ENCODE measurements around the gene CARD9.
"Not testable (repeated sequence)": the region's sequence is repeated elsewhere in the genome, so short reads cannot be mapped to it uniquely, and the experiment has no call there.

The CARD9 gene

GRCh38 chr9:136323371-136323789 is 50.1 kb downstream of the CARD9 start:
- no peak overlapping the region for H3K4me3 ChIP-seq (ENCODE audit: low read length in 2 of 2)
- no peaks in the 10 kb centered on the region for H3K9me3 ChIP-seq (ENCODE audit: control insufficient read depth in 2 of 2, low read length in 2 of 2)
- peaks cover 4 to 19% of the 10 kb centered on the region in 2 donors for H3K27me3 ChIP-seq (ENCODE audit: control insufficient read depth in 2 of 2, insufficient read depth in 2 of 2, low read length in 2 of 2)
- H3K9ac ChIP-seq (ENCODE audit: low read depth in 1 of 2, low read length in 2 of 2): no peak overlapping the region
- H3K4me1 ChIP-seq (ENCODE audit: control insufficient read depth in 2 of 2, insufficient read depth in 2 of 2, low read length in 2 of 2): peaks cover 6 to 10% of the 10 kb centered on the region in 2 donors
- no peak overlapping the region for H3K27ac ChIP-seq (ENCODE audit: low read depth in 2 of 2, low read length in 2 of 2)
- H3K36me3 ChIP-seq (ENCODE audit: control insufficient read depth in 2 of 2, insufficient read depth in 2 of 2, low read length in 2 of 2): no peaks in the 10 kb centered on the region

DNA sequence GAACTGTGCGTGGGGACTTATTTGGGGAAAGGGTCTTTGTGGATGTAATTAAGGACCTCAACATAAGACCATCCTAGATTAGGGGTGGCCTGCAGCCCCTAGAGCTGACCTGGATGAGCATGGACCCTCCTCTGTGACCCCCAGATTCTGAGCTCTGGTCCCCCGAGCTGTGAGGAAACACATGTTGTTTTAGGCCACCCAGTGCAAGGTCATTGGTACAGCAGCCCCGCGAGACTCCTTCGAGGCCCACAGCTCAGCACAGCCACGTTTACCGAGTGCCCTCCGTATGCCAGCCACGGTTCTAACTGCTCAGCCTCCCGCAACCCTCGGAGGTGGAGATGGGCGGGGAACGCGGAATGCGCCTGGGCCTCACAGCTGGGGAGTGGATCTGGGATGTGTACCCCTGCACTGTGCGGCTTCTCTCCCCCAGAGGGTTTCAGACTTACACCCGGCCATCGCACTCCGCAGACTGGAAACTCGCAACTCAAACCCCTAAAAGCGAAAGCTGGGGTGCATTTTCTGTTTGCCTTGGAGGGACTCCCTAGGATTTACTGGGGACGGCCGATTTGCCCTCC is 50.6 kb downstream of the CARD9 start:
- H3K27ac ChIP-seq (ENCODE audit: low read depth in 2 of 2, low read length in 2 of 2): no peak overlapping the region

GRCh38 chr9:136321561-136321960 is 51.9 kb downstream of the CARD9 start:
- no peaks in the 10 kb centered on the region for H3K36me3 ChIP-seq (ENCODE audit: control insufficient read depth in 2 of 2, insufficient read depth in 2 of 2, low read length in 2 of 2)
- no peak overlapping the region for H3K27ac ChIP-seq (ENCODE audit: low read depth in 2 of 2, low read length in 2 of 2)
- H3K27me3 ChIP-seq (ENCODE audit: control insufficient read depth in 2 of 2, insufficient read depth in 2 of 2, low read length in 2 of 2): peaks cover 0 to 9% of the 10 kb centered on the region in 2 donors
- H3K9me3 ChIP-seq (ENCODE audit: control insufficient read depth in 2 of 2, low read length in 2 of 2): no peaks in the 10 kb centered on the region
- H3K4me3 ChIP-seq (ENCODE audit: low read length in 2 of 2): no peak overlapping the region
- peaks cover under 1 to 2% of the 10 kb centered on the region in 2 donors for H3K4me1 ChIP-seq (ENCODE audit: control insufficient read depth in 2 of 2, insufficient read depth in 2 of 2, low read length in 2 of 2)
- no peak overlapping the region for H3K9ac ChIP-seq (ENCODE audit: low read depth in 1 of 2, low read length in 2 of 2)

More for the DNA sequence above, 50.6 kb downstream of the CARD9 start:
- peaks cover 0 to 14% of the 10 kb centered on the region in 2 donors for H3K27me3 ChIP-seq (ENCODE audit: control insufficient read depth in 2 of 2, insufficient read depth in 2 of 2, low read length in 2 of 2)
- H3K4me3 ChIP-seq (ENCODE audit: low read length in 2 of 2): no peak overlapping the region
- no peaks in the 10 kb centered on the region for H3K9me3 ChIP-seq (ENCODE audit: control insufficient read depth in 2 of 2, low read length in 2 of 2)
- H3K4me1 ChIP-seq (ENCODE audit: control insufficient read depth in 2 of 2, insufficient read depth in 2 of 2, low read length in 2 of 2): peaks cover 5 to 6% of the 10 kb centered on the region in 2 donors
- H3K9ac ChIP-seq (ENCODE audit: low read depth in 1 of 2, low read length in 2 of 2): no peak overlapping the region
- no peaks in the 10 kb centered on the region for H3K36me3 ChIP-seq (ENCODE audit: control insufficient read depth in 2 of 2, insufficient read depth in 2 of 2, low read length in 2 of 2)

DNA sequence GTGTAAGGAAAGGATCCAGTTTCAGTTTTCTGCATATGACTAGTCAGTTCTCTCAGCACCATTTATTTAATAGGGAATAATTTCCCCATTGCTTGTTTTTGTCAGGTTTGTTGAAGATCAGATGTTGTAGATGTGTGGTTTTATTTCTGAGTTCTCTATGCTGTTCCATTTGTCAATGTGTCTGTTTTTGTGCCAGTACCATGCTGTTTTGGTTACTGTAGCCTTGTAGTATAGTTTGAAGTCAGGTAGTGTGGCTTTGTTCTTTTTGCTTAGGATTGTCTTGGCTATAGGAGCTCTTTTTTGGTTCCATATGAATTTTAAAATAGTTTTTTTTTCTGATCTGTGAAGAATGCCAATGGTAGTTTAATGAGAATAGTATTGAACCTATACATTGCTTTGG is 52.5 kb downstream of the CARD9 start:
- not testable (repeated sequence) for H3K4me1 ChIP-seq (ENCODE audit: control insufficient read depth in 2 of 2, insufficient read depth in 2 of 2, low read length in 2 of 2); H3K27ac ChIP-seq (ENCODE audit: low read depth in 2 of 2, low read length in 2 of 2); H3K27me3 ChIP-seq (ENCODE audit: control insufficient read depth in 2 of 2, insufficient read depth in 2 of 2, low read length in 2 of 2); H3K9me3 ChIP-seq (ENCODE audit: control insufficient read depth in 2 of 2, low read length in 2 of 2); H3K9ac ChIP-seq (ENCODE audit: low read depth in 1 of 2, low read length in 2 of 2); H3K36me3 ChIP-seq (ENCODE audit: control insufficient read depth in 2 of 2, insufficient read depth in 2 of 2, low read length in 2 of 2); H3K4me3 ChIP-seq (ENCODE audit: low read length in 2 of 2)

DNA sequence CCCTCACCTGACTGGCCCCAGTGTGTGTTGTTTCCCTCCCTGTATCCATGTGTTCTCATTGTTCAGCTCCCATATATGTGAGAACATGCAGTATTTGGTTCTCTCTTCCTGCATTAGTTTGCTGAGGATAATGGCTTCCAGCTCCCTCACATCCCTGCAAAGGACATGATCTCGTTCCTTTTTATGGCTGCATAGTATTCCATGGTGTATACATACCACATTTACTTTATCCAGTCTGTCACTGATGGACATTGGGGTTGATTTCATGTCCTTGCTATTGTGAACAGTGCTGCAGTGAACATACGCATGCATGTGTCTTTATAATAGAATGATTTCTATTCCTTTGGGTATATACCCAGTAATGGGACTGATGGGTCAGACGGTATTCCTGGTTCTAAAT is 53.5 kb downstream of the CARD9 start:
- not testable (repeated sequence) for H3K4me1 ChIP-seq (ENCODE audit: control insufficient read depth in 2 of 2, insufficient read depth in 2 of 2, low read length in 2 of 2); H3K4me3 ChIP-seq (ENCODE audit: low read length in 2 of 2); H3K36me3 ChIP-seq (ENCODE audit: control insufficient read depth in 2 of 2, insufficient read depth in 2 of 2, low read length in 2 of 2); H3K27ac ChIP-seq (ENCODE audit: low read depth in 2 of 2, low read length in 2 of 2); H3K27me3 ChIP-seq (ENCODE audit: control insufficient read depth in 2 of 2, insufficient read depth in 2 of 2, low read length in 2 of 2); H3K9me3 ChIP-seq (ENCODE audit: control insufficient read depth in 2 of 2, low read length in 2 of 2); H3K9ac ChIP-seq (ENCODE audit: low read depth in 1 of 2, low read length in 2 of 2)

GRCh38 chr9:136319244-136319643 is 54.2 kb downstream of the CARD9 start:
- H3K4me1 ChIP-seq (ENCODE audit: control insufficient read depth in 2 of 2, insufficient read depth in 2 of 2, low read length in 2 of 2); H3K27ac ChIP-seq (ENCODE audit: low read depth in 2 of 2, low read length in 2 of 2); H3K4me3 ChIP-seq (ENCODE audit: low read length in 2 of 2); H3K27me3 ChIP-seq (ENCODE audit: control insufficient read depth in 2 of 2, insufficient read depth in 2 of 2, low read length in 2 of 2); H3K36me3 ChIP-seq (ENCODE audit: control insufficient read depth in 2 of 2, insufficient read depth in 2 of 2, low read length in 2 of 2); H3K9ac ChIP-seq (ENCODE audit: low read depth in 1 of 2, low read length in 2 of 2); H3K9me3 ChIP-seq (ENCODE audit: control insufficient read depth in 2 of 2, low read length in 2 of 2): not testable (repeated sequence)

GRCh38 chr9:136318776-136319241 is 54.7 kb downstream of the CARD9 start:
- Histone ChIP-seq H3K4me3 (ENCODE audit: low read length in 2 of 2) (no peak overlapping the region), H3K9ac (ENCODE audit: low read depth in 1 of 2, low read length in 2 of 2) (no peak overlapping the region), H3K27ac (ENCODE audit: low read depth in 2 of 2, low read length in 2 of 2) (no peak overlapping the region), H3K27me3 (ENCODE audit: control insufficient read depth in 2 of 2, insufficient read depth in 2 of 2, low read length in 2 of 2) (no peaks in the 10 kb centered on the region), H3K36me3 (ENCODE audit: control insufficient read depth in 2 of 2, insufficient read depth in 2 of 2, low read length in 2 of 2) (no peaks in the 10 kb centered on the region), H3K9me3 (ENCODE audit: control insufficient read depth in 2 of 2, low read length in 2 of 2) (peaks cover 0 to 2% of the 10 kb centered on the region in 2 donors), H3K4me1 (ENCODE audit: control insufficient read depth in 2 of 2, insufficient read depth in 2 of 2, low read length in 2 of 2) (no peaks in the 10 kb centered on the region)

- no peak overlapping the region for H3K9ac ChIP-seq (ENCODE audit: low read depth in 1 of 2, low read length in 2 of 2)
- H3K4me1 ChIP-seq (ENCODE audit: control insufficient read depth in 2 of 2, insufficient read depth in 2 of 2, low read length in 2 of 2): no peaks in the 10 kb centered on the region
- no peak overlapping the region for H3K27ac ChIP-seq (ENCODE audit: low read depth in 2 of 2, low read length in 2 of 2)
- peaks cover 0 to 2% of the 10 kb centered on the region in 2 donors for H3K9me3 ChIP-seq (ENCODE audit: control insufficient read depth in 2 of 2, low read length in 2 of 2)
- no peaks in the 10 kb centered on the region for H3K36me3 ChIP-seq (ENCODE audit: control insufficient read depth in 2 of 2, insufficient read depth in 2 of 2, low read length in 2 of 2)
- H3K4me3 ChIP-seq (ENCODE audit: low read length in 2 of 2): no peak overlapping the region
- no peaks in the 10 kb centered on the region for H3K27me3 ChIP-seq (ENCODE audit: control insufficient read depth in 2 of 2, insufficient read depth in 2 of 2, low read length in 2 of 2)
Observed at GRCh38 chr9:136318111-136318775, 55.2 kb downstream of the CARD9 start.

GRCh38 chr9:136317695-136318094 is 55.8 kb downstream of the CARD9 start:
- Histone ChIP-seq H3K27me3 (ENCODE audit: control insufficient read depth in 2 of 2, insufficient read depth in 2 of 2, low read length in 2 of 2) (no peaks in the 10 kb centered on the region), H3K27ac (ENCODE audit: low read depth in 2 of 2, low read length in 2 of 2) (no peak overlapping the region), H3K4me1 (ENCODE audit: control insufficient read depth in 2 of 2, insufficient read depth in 2 of 2, low read length in 2 of 2) (no peaks in the 10 kb centered on the region), H3K9me3 (ENCODE audit: control insufficient read depth in 2 of 2, low read length in 2 of 2) (peaks cover 0 to 2% of the 10 kb centered on the region in 2 donors), H3K36me3 (ENCODE audit: control insufficient read depth in 2 of 2, insufficient read depth in 2 of 2, low read length in 2 of 2) (no peaks in the 10 kb centered on the region), H3K4me3 (ENCODE audit: low read length in 2 of 2) (no peak overlapping the region), H3K9ac (ENCODE audit: low read depth in 1 of 2, low read length in 2 of 2) (no peak overlapping the region)

- Histone ChIP-seq H3K36me3 (ENCODE audit: control insufficient read depth in 2 of 2, insufficient read depth in 2 of 2, low read length in 2 of 2) (no peaks in the 10 kb centered on the region), H3K4me3 (ENCODE audit: low read length in 2 of 2) (no peak overlapping the region), H3K9me3 (ENCODE audit: control insufficient read depth in 2 of 2, low read length in 2 of 2) (peaks cover 0 to 2% of the 10 kb centered on the region in 2 donors), H3K27me3 (ENCODE audit: control insufficient read depth in 2 of 2, insufficient read depth in 2 of 2, low read length in 2 of 2) (no peaks in the 10 kb centered on the region), H3K4me1 (ENCODE audit: control insufficient read depth in 2 of 2, insufficient read depth in 2 of 2, low read length in 2 of 2) (no peaks in the 10 kb centered on the region), H3K27ac (ENCODE audit: low read depth in 2 of 2, low read length in 2 of 2) (no peak overlapping the region), H3K9ac (ENCODE audit: low read depth in 1 of 2, low read length in 2 of 2) (no peak overlapping the region)
Observed at GRCh38 chr9:136316896-136317676, 56.4 kb downstream of the CARD9 start.

All from mucosa of rectum (tissue), 2 donors.